Right cardiac atrium (tissue), 5 donors: ENCODE results near the gene PRKACA. TPM values are rescaled to one million over a fixed set of nuclear protein-coding genes. Genes with fewer than 3 reads are reported as not detected.
A peak's percentile ranks its signal among the peaks of the same experiment; 100 is the strongest.

ENCODE experiments used
- ATAC-seq, 2 donors: fragments of 200-7000 bp; cut with Tn5 transposase; one replicate each; pipeline versions ENCODE4 v1.8.0 to v1.9.1; 2020; ENCODE audit warnings: moderate library complexity in 2 of 2, mild to moderate bottlenecking in 1 of 2
- DNase-seq, 3 donors: peaks; one replicate each; pipeline ENCODE4 v3.0.0-alpha.2; 2020
- H3K27ac ChIP-seq: one replicate; pipeline ENCODE4 v1.5.1; 2013; ENCODE audit warnings: mild to moderate bottlenecking, low read length, control low read depth, moderate library complexity
- H3K27me3 ChIP-seq: one replicate; pipeline ENCODE4 v1.6.1; 2013; ENCODE audit not compliant: control insufficient read depth, insufficient read depth
- H3K4me1 ChIP-seq: one replicate; pipeline ENCODE4 v1.6.1; 2013; ENCODE audit warnings: low read length; ENCODE audit not compliant: control insufficient read depth, insufficient read depth
- H3K4me3 ChIP-seq: one replicate; pipeline ENCODE4 v1.5.1; 2013; ENCODE audit warnings: low read length, control low read depth
- H3K9me3 ChIP-seq: one replicate; pipeline ENCODE4 v1.6.1; 2013; ENCODE audit warnings: low read length; ENCODE audit not compliant: control insufficient read depth
- WGBS: extraction: QIAGEN DNeasy Blood & Tissue Kit; methylation state at CpG from one replicate; pipeline ENCODE4 v1.1.7; 2013; 5-methylcytosine and 5-hydroxymethylcytosine counted together
- intact Hi-C, 4 donors: fragments of 100-400 bp; cut with DNase I; formaldehyde crosslinking; loops; one replicate each; pipeline versions ENCODE4 v1.11.0 to v1.14.0; 2022 to 2023
- long read RNA-seq, 4 donors: library from polyadenylated mRNA; unstranded; transcript quantifications; one replicate each; pipeline ENCODE4 v2.0.0, GENCODE V29; 2020 to 2021
- polyA plus RNA-seq: library from polyadenylated mRNA; stranded (reverse); fragments of 200-250 nt; gene quantifications from one replicate; pipeline ENCODE4 v1.2.3, GENCODE V29; 2013
- total RNA-seq, 4 donors: library from RNA; stranded (reverse); fragmentation: NEBNext Ultra II Directional; extraction: Animal tissue kit (Norgen Biotek cat#: 25700); gene quantifications; one replicate each; pipeline ENCODE4 v1.2.1, GENCODE V29; 2021
- donor health status: healthy with polysubstance abuse.
- donor health status: DM: no; HTN: yes; CAD: no.
- donor health status: DM: no; HTN: no; CAD: no.
- donor health status: DM: no; HTN: yes; CAD: no; lungs with severe emphysema.
- donor health status: DM: yes; HTN: yes; CAD: no.

PRKACA gene
- total RNA-seq (100 to 1,000 TPM; 351 to 412 (median 373) TPM), polyA plus RNA-seq (256 TPM)
- long read RNA-seq, donor 1, transcript PRKACA-201 (10 exons, 2,677 nt), result major isoform, 6 of 114 reads
- long read RNA-seq, donor 1, partial matches to known transcripts, result 7 of 114 reads
- long read RNA-seq, donor 1, other reads (novel, unspliced or antisense), result 101 of 114 reads
- long read RNA-seq, donor 2, transcript PRKACA-201 (10 exons, 2,677 nt), result major isoform, 19 of 89 reads
- long read RNA-seq, donor 2, partial matches to known transcripts, result 10 of 89 reads
- long read RNA-seq, donor 2, other reads (novel, unspliced or antisense), result 60 of 89 reads
- long read RNA-seq, donor 3, partial matches to known transcripts, result 5 of 74 reads
- long read RNA-seq, donor 3, other reads (novel, unspliced or antisense), result 69 of 74 reads
- long read RNA-seq, donor 4, transcript PRKACA-201 (10 exons, 2,677 nt), result major isoform, 27 of 105 reads
- long read RNA-seq, donor 4, partial matches to known transcripts, result 14 of 105 reads
- long read RNA-seq, donor 4, other reads (novel, unspliced or antisense), result 63 of 105 reads

- H3K27me3 ChIP-seq, result no peaks in the 10 kb centered on the region
- WGBS, result under 1% methylated on average over 67 of the region's 67 CpGs
- H3K4me1 ChIP-seq, result peaks cover 15% of the 10 kb centered on the region
- no peaks in the 10 kb centered on the region for H3K9me3 ChIP-seq
- peak within 1 kb of the TSS; percentile 99 for H3K27ac ChIP-seq
- H3K4me3 ChIP-seq, result peak within 1 kb of the TSS; percentile 95
- DNase-seq (peak; percentile 99 to 100 (median 100)), ATAC-seq (peak; percentile 92 to 94)
- intact Hi-C loops, result loop anchor here in 2 of 4 donors (5.0 kb wide), 2 partner anchors 35 to 45 kb away; partner anchors contain the start of gene MISP3 (in 1 of the 2)
These were observed at the start of gene PRKACA for GRCh38 chr19:14117668-14118164. Gene PRKACA, minus strand, starts transcription at chr19:14117762. Its CDS starts 215 bp downstream, at chr19:14117547.

- H3K4me1 ChIP-seq, result no peaks in the 10 kb centered on the region
- no peak overlapping the region for H3K27ac ChIP-seq
- intact Hi-C loops, result no loop called here
- no peaks in the 10 kb centered on the region for H3K9me3 ChIP-seq
- H3K27me3 ChIP-seq, result no peaks in the 10 kb centered on the region
- peak in 1 of 2 donors; percentile 38 for ATAC-seq
- DNase-seq, result no peak
- no peak overlapping the region for H3K4me3 ChIP-seq
- 45% methylated on average over 12 of the region's 12 CpGs for WGBS
These were observed 49.5 kb upstream of the PRKACA start for GRCh38 chr19:14166999-14167575.

GRCh38 chr19:14165990-14166830, 48.6 kb upstream of the PRKACA start:
- H3K27me3 ChIP-seq, result no peaks in the 10 kb centered on the region
- H3K9me3 ChIP-seq, result no peaks in the 10 kb centered on the region
- intact Hi-C loops, result no loop called here
- H3K27ac ChIP-seq, result no peak overlapping the region
- no peak for DNase-seq
- H3K4me3 ChIP-seq, result no peak overlapping the region
- ATAC-seq, result no peak
- H3K4me1 ChIP-seq, result no peaks in the 10 kb centered on the region
- 61% methylated on average over 20 of the region's 20 CpGs for WGBS

- DNase-seq (no peak), ATAC-seq (no peak)
- H3K9me3 ChIP-seq, result no peaks in the 10 kb centered on the region
- no peak overlapping the region for H3K27ac ChIP-seq
- no peaks in the 10 kb centered on the region for H3K27me3 ChIP-seq
- no peak overlapping the region for H3K4me3 ChIP-seq
- intact Hi-C loops, result no loop called here
- no peaks in the 10 kb centered on the region for H3K4me1 ChIP-seq
- WGBS, result 79% methylated on average over 16 of the region's 16 CpGs
These were observed 47.3 kb upstream of the PRKACA start for GRCh38 chr19:14164724-14165493.

- no peaks in the 10 kb centered on the region for H3K9me3 ChIP-seq
- intact Hi-C loops, result no loop called here
- ATAC-seq, result no peak
- no peak for DNase-seq
- H3K27me3 ChIP-seq, result no peaks in the 10 kb centered on the region
- H3K27ac ChIP-seq, result no peak overlapping the region
- no peak overlapping the region for H3K4me3 ChIP-seq
- H3K4me1 ChIP-seq, result no peaks in the 10 kb centered on the region
- 73% methylated on average over 11 of the region's 11 CpGs for WGBS
These were observed 46.5 kb upstream of the PRKACA start for GRCh38 chr19:14164082-14164481.

GRCh38 chr19:14162871-14163297, 45.3 kb upstream of the PRKACA start:
- ATAC-seq (no peak), DNase-seq (no peak)
- intact Hi-C loops, result no loop called here
- 98% methylated on average over 38 of the region's 38 CpGs for WGBS
- no peak overlapping the region for H3K27ac ChIP-seq
- no peaks in the 10 kb centered on the region for H3K4me1 ChIP-seq
- no peaks in the 10 kb centered on the region for H3K27me3 ChIP-seq
- H3K9me3 ChIP-seq, result no peaks in the 10 kb centered on the region
- H3K4me3 ChIP-seq, result no peak overlapping the region

- ATAC-seq, result no peak
- Histone ChIP-seq H3K4me3 (no peak overlapping the region), H3K27me3 (no peaks in the 10 kb centered on the region), H3K9me3 (no peaks in the 10 kb centered on the region), H3K27ac (no peak overlapping the region), H3K4me1 (no peaks in the 10 kb centered on the region)
- intact Hi-C loops, result no loop called here
- 93% methylated on average over 19 of the region's 19 CpGs for WGBS
- DNase-seq, result peak in 1 of 3 donors; percentile 65
These were observed 43.7 kb upstream of the PRKACA start for GRCh38 chr19:14161305-14161704.

GRCh38 chr19:14160017-14160703, 42.6 kb upstream of the PRKACA start:
- Histone ChIP-seq H3K27ac (no peak overlapping the region), H3K4me3 (no peak overlapping the region), H3K27me3 (no peaks in the 10 kb centered on the region), H3K9me3 (no peaks in the 10 kb centered on the region), H3K4me1 (no peaks in the 10 kb centered on the region)
- intact Hi-C loops, result no loop called here
- WGBS, result 88% methylated on average over 25 of the region's 25 CpGs
- DNase-seq (peak in 1 of 3 donors; percentile 50), ATAC-seq (no peak)

GRCh38 chr19:14159059-14159458, 41.5 kb upstream of the PRKACA start:
- peak in 1 of 3 donors; percentile 43 for DNase-seq
- H3K4me3 ChIP-seq, result no peak overlapping the region
- H3K4me1 ChIP-seq, result no peaks in the 10 kb centered on the region
- H3K27ac ChIP-seq, result no peak overlapping the region
- intact Hi-C loops, result loop anchor here in 2 of 4 donors (10.0 kb wide), 2 partner anchors 126 to 186 kb away; no protein-coding TSS in a partner anchor
- H3K9me3 ChIP-seq, result no peaks in the 10 kb centered on the region
- no peaks in the 10 kb centered on the region for H3K27me3 ChIP-seq
- WGBS, result 71% methylated on average over 12 of the region's 12 CpGs
- ATAC-seq, result no peak
